Stomach (tissue), 9 donors: ENCODE measurements around the gene MYO18A. TPM values are rescaled to one million over a fixed set of nuclear protein-coding genes. Genes with fewer than 3 reads are reported as not detected.
"Not testable (repeated sequence)": the region's sequence is repeated elsewhere in the genome, so short reads cannot be mapped to it uniquely, and the experiment has no call there.

Experiments used
- DNase-seq, 2 donors: peaks; one replicate each; pipeline versions ENCODE4 v3.0.0 to v3.0.0-alpha.2; 2013 to 2019
- H3K27ac ChIP-seq, 5 donors: fragments of 200-600 bp in 4 of 5; sonication (generic) in 4 of 5; one replicate each; pipeline ENCODE4 v1.5.1; 2013 to 2019; ENCODE audit warnings: mild to moderate bottlenecking in 1 of 5, moderate library complexity in 1 of 5
- H3K27me3 ChIP-seq, 3 donors: fragments of 200-600 bp; sonication (generic); one replicate each; pipeline ENCODE4 v1.5.1; 2017 to 2019; ENCODE audit warnings: mixed run types in 1 of 3
- H3K36me3 ChIP-seq, 4 donors: fragments of 200-600 bp; sonication (generic); 1 replicate in 3 of 4; 2 replicates in 1 of 4; pipeline ENCODE4 v1.5.1; 2016 to 2019
- H3K4me1 ChIP-seq, 4 donors: fragments of 200-600 bp; sonication (generic); one replicate each; pipeline ENCODE4 v1.5.1; 2016 to 2019
- H3K4me3 ChIP-seq, 4 donors: fragments of 200-600 bp; sonication (generic) in 3 of 4; one replicate each; pipeline ENCODE4 v1.5.1; 2016 to 2019; ENCODE audit warnings: mild to moderate bottlenecking in 1 of 4
- H3K9me3 ChIP-seq, 4 donors: fragments of 200-600 bp; sonication (generic); one replicate each; pipeline ENCODE4 v1.5.1; 2016 to 2019
- EP300 ChIP-seq: sonication (generic); formaldehyde crosslinking; IDR thresholded peaks from one replicate; pipeline ENCODE4 v1.6.1; 2017; ENCODE audit warnings: antibody characterized with exemption
- POLR2A ChIP-seq, 4 donors: fragments of 450-650 bp; IDR thresholded peaks; one replicate each; pipeline ENCODE4 v1.6.1; 2016; ENCODE audit warnings: antibody characterized with exemption in 4 of 4, control low read depth in 2 of 4, mild to moderate bottlenecking in 1 of 4, moderate library complexity in 1 of 4
- POLR2AphosphoS5 ChIP-seq, 3 donors: sonication (generic); formaldehyde crosslinking; IDR thresholded peaks; one replicate each; pipeline ENCODE4 v1.6.1; 2016; ENCODE audit warnings: antibody characterized with exemption in 3 of 3
- WGBS, 5 donors: extraction: QIAGEN DNeasy Blood & Tissue Kit in 3 of 5; methylation state at CpG; one replicate each; pipeline versions ENCODE4 v1.1.5 to v1.1.7; 2013 to 2018; 5-methylcytosine and 5-hydroxymethylcytosine counted together
- intact Hi-C: fragments of 100-400 bp; cut with DNase I; formaldehyde crosslinking; loops from one replicate; pipeline ENCODE4 v1.15.1; 2023; ENCODE audit warnings: low total_unique reads
- polyA plus RNA-seq, 3 donors: library from polyadenylated mRNA; stranded (reverse); fragments of 200-250 nt; gene quantifications; one replicate each; pipeline ENCODE4 v1.2.3, GENCODE V29; 2013
- total RNA-seq, 5 donors: library from RNA; depleted of rRNA; stranded (reverse); fragments of >200 nt; gene quantifications; one replicate each; pipeline versions ENCODE4 v1.1.0 to v1.2.3, GENCODE V29; 2014 to 2016
- TF ChIP-seq, protein P1 (sequence below), 7 experiments: fragments of 450-650 bp in 4 of 7; fragments of 200-600 bp in 3 of 7; sonication (generic) in 3 of 7; IDR thresholded peaks; one replicate each; pipeline ENCODE4 v1.5.1; 2016 to 2019; ENCODE audit warnings: antibody characterized with exemption in 7 of 7, control low read depth in 2 of 7, mild to moderate bottlenecking in 1 of 7
- donor health status: healthy with polysubstance abuse.
- donor health status: Bipolar disorder and iron deficiency.
- donor health status: healthy.

Gene MYO18A
- total and polyA plus RNA-seq, 8 donors: 16.5 to 305 (median 55.5) TPM

DNA sequence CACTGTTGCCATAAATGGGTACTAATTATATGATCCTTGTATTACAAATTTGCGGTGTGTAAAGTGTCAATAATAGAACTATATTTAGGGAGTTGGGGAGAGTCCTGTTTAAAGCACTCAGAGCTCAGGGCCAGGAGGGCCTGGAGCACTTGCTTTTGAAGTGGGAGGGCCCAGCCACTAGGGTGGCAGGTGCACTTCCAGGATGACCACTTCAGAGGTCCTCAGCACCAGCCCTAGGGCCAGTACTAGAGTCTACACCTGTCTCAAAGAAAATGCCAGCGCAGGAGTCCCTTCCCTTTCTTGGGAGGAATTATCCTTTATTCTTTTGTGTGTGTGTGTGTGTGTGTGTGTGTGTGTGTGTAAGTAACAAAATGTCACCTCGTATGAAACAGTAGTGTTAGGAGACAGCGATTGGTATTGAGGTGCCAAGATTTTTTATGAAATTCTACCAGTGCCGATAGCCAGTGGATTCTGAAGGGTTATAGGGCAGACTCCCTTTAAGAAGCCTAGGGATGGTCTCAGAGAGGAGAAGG lies 31.9 kb downstream of the MYO18A start:
- no peak for DNase-seq
- Histone ChIP-seq H3K4me1 (peaks cover 19 to 52% (median 40%) of the 10 kb centered on the region in 4 donors), H3K9me3 (no peaks in the 10 kb centered on the region), H3K36me3 (no peaks in the 10 kb centered on the region), H3K4me3 (peak overlapping the region; percentile 46 to 56 (median 50)), H3K27ac (peak overlapping the region; percentile 78 to 86 (median 83)), H3K27me3 (no peaks in the 10 kb centered on the region)
- intact Hi-C loops: loop anchor here (5.0 kb wide), 1 partner anchor 34 kb away; the partner anchor contains the start of gene MYO18A
- 25 to 31% (median 28%) methylated on average over 5 of the region's 5 CpGs for WGBS, 5 donors
- TF ChIP-seq, protein P1, sequence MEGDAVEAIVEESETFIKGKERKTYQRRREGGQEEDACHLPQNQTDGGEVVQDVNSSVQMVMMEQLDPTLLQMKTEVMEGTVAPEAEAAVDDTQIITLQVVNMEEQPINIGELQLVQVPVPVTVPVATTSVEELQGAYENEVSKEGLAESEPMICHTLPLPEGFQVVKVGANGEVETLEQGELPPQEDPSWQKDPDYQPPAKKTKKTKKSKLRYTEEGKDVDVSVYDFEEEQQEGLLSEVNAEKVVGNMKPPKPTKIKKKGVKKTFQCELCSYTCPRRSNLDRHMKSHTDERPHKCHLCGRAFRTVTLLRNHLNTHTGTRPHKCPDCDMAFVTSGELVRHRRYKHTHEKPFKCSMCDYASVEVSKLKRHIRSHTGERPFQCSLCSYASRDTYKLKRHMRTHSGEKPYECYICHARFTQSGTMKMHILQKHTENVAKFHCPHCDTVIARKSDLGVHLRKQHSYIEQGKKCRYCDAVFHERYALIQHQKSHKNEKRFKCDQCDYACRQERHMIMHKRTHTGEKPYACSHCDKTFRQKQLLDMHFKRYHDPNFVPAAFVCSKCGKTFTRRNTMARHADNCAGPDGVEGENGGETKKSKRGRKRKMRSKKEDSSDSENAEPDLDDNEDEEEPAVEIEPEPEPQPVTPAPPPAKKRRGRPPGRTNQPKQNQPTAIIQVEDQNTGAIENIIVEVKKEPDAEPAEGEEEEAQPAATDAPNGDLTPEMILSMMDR (IDR thresholded peaks at IDR 0.05): no peak
- TF ChIP-seq POLR2AphosphoS5 (IDR thresholded peaks at IDR 0.05) (no peak), POLR2A (IDR thresholded peaks at IDR 0.05) (no peak), EP300 (no peak)

DNA sequence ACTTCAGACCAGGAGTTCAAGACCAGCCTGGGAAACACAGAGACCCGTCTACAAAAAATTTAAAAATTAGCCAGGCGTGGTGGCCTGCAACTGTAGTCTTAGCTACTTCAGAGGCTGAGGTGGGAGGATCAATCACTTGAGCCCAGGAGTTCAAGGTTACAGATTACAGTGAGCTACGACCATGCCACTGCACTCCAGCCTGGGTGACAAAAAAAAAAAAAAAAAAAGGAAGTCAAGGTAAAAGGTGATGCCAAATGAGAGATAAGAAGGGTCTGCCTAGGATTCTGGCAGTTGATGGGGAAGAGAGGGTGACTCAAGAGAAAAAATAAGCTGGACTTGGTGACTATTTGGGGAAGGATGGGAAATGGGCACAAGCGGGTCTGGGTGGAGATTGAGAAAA lies 32.5 kb downstream of the MYO18A start:
- Histone ChIP-seq H3K9me3 (no peaks in the 10 kb centered on the region), H3K4me1 (peaks cover 19 to 57% (median 40%) of the 10 kb centered on the region in 4 donors), H3K27ac (peak overlapping the region in 4 of 5 donors; percentile 80 to 86 (median 84)), H3K4me3 (no peak overlapping the region), H3K36me3 (no peaks in the 10 kb centered on the region), H3K27me3 (no peaks in the 10 kb centered on the region)
- WGBS, 5 donors: 75 to 82% (median 79%) methylated on average over 4 of the region's 4 CpGs
- TF ChIP-seq POLR2AphosphoS5 (IDR thresholded peaks at IDR 0.05) (no peak), POLR2A (IDR thresholded peaks at IDR 0.05) (no peak), EP300 (no peak)
- TF ChIP-seq, protein P1 (IDR thresholded peaks at IDR 0.05): no peak
- intact Hi-C loops: loop anchor here (5.0 kb wide), 1 partner anchor 35 kb away; the partner anchor contains the start of gene MYO18A
- no peak for DNase-seq

DNA sequence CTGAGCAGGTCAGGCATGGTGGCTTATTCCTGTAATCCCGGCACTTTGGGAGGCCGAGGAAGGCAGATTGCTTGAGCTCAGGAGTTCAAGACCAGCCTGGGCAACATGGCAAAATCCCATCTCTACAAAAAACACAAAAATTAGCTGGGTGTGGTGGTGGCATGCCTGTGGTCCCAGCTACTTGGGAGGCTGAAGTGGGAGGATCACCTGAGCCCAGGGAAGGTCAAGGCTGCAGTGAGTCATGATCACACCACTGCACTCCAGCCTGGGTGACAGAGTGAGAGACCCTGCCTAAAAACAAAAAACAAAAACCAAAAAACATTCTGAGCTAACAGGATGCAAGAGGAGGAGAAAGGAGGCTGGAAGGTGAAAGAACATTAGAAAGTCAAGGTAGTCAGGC lies 33.0 kb downstream of the MYO18A start:
- intact Hi-C loops: loop anchor here (5.0 kb wide), 1 partner anchor 35 kb away; the partner anchor contains the start of gene MYO18A
- Histone ChIP-seq H3K4me1 (peaks cover 19 to 61% (median 40%) of the 10 kb centered on the region in 4 donors), H3K27ac (peak overlapping the region in 1 of 5 donors; percentile 50)
- H3K9me3 ChIP-seq, DNase-seq, H3K27me3 ChIP-seq, H3K4me3 ChIP-seq, H3K36me3 ChIP-seq: not testable (repeated sequence)
- WGBS, 5 donors: 73 to 88% (median 83%) methylated on average over 2 of the region's 2 CpGs

DNA sequence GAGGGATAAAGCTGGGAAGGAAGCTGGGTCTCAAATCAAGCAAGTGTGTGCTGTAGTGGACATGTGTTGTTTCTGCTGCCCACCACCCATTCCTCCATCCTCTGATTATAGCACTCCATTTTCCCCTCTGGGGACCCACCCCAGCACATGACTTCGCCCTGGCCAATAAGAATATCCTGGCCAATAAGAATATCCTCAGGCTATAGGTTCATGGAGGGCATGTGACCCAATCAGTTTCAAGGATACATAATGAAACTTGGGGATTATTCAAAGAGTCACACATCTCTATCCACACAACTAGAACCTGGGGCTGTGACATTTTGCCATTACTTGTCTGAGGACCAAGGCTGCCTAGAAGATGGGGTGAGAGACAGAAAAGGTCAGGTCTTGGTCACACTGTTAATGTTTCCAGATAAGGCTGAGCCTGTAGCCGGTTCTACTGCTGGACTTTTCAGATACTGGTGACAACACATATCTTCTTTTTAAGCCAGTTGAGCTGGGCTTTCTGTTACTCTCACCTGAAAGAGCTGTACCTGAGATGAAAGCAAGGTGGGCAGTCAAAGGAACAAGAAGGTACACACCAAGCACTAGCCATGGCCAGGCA lies 33.7 kb downstream of the MYO18A start:
- WGBS, 5 donors: 62 to 82% (median 66%) methylated on average over 2 of the region's 2 CpGs
- DNase-seq: no peak
- no peak for TF ChIP-seq EP300
- TF ChIP-seq, protein P1 (IDR thresholded peaks at IDR 0.05): no peak
- no peak for TF ChIP-seq POLR2AphosphoS5 (IDR thresholded peaks at IDR 0.05)
- no peak for TF ChIP-seq POLR2A (IDR thresholded peaks at IDR 0.05)
- Histone ChIP-seq H3K36me3 (no peaks in the 10 kb centered on the region), H3K4me3 (no peak overlapping the region), H3K9me3 (no peaks in the 10 kb centered on the region), H3K4me1 (peaks cover 19 to 69% (median 41%) of the 10 kb centered on the region in 4 donors), H3K27me3 (no peaks in the 10 kb centered on the region), H3K27ac (peak overlapping the region in 2 of 5 donors; percentile 17 to 50)
- intact Hi-C loops: loop anchor here (5.0 kb wide), 1 partner anchor 36 kb away; the partner anchor contains the start of gene MYO18A
